ENCODE results near the gene YIF1A. TPM values are rescaled to one million over a fixed set of nuclear protein-coding genes. Genes with fewer than 3 reads are reported as not detected.

YIF1A gene
- total RNA-seq, 2 donors from 2014 or later = 65.4 to 155 TPM

DNA sequence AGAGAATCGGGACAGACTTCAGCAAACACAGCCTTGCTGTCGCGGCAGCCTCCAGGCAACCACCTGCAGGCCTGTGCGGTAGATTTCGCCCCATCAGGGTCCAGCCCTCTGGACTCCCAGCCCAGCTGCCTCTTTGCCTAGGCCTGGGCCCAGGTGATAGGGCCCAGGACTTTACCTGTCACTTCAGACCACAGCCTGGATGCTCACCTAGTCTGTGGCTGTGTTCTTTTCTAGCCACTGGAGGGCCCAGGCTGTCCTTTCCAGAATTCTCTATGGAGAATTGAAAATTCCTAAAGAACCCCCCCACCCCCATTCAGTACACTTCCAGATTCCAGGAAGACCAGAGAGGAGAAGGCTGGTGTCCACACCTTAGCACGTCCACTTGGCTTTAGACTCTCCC is 51.1 kb downstream of the YIF1A start:
- Histone ChIP-seq H3K4me3 (no peak overlapping the region), H3K4me1 (ENCODE audit: control insufficient read depth in 1 of 2, low read depth in 2 of 2) (no peaks in the 10 kb centered on the region), H3K27me3 (replicated peaks; ENCODE audit: insufficient read depth) (no peaks in the 10 kb centered on the region), H3K27ac (no peak overlapping the region), H3K9me3 (no peaks in the 10 kb centered on the region), H3K36me3 (peaks cover 66% of the 10 kb centered on the region)
- TF ChIP-seq, protein P1, sequence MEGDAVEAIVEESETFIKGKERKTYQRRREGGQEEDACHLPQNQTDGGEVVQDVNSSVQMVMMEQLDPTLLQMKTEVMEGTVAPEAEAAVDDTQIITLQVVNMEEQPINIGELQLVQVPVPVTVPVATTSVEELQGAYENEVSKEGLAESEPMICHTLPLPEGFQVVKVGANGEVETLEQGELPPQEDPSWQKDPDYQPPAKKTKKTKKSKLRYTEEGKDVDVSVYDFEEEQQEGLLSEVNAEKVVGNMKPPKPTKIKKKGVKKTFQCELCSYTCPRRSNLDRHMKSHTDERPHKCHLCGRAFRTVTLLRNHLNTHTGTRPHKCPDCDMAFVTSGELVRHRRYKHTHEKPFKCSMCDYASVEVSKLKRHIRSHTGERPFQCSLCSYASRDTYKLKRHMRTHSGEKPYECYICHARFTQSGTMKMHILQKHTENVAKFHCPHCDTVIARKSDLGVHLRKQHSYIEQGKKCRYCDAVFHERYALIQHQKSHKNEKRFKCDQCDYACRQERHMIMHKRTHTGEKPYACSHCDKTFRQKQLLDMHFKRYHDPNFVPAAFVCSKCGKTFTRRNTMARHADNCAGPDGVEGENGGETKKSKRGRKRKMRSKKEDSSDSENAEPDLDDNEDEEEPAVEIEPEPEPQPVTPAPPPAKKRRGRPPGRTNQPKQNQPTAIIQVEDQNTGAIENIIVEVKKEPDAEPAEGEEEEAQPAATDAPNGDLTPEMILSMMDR (IDR thresholded peaks at IDR 0.05) = no peak
- DNase-seq (ENCODE audit: low spot score) (no peak), ATAC-seq (ENCODE audit: insufficient number of reproducible peaks, low FRiP score, low read depth) (no peak)

GRCh38 chr11:66235141-66235540 is 53.8 kb downstream of the YIF1A start:
- Histone ChIP-seq H3K9me3 (no peaks in the 10 kb centered on the region), H3K27ac (no peak overlapping the region), H3K36me3 (peaks cover 79% of the 10 kb centered on the region), H3K4me1 (ENCODE audit: control insufficient read depth in 1 of 2, low read depth in 2 of 2) (no peaks in the 10 kb centered on the region), H3K4me3 (no peak overlapping the region), H3K27me3 (replicated peaks; ENCODE audit: insufficient read depth) (no peaks in the 10 kb centered on the region)
- ATAC-seq (ENCODE audit: insufficient number of reproducible peaks, low FRiP score, low read depth) (no peak), DNase-seq (ENCODE audit: low spot score) (no peak)
- TF ChIP-seq, protein P1 (IDR thresholded peaks at IDR 0.05) = no peak

Other genes with a start within 250 kb of the YIF1A start
- gene GAL3ST3, start 240.0 kb downstream of the YIF1A start, total RNA-seq = 1 to 10 TPM in 1 of 2 donors, not detected in 1; 1.1 TPM
- gene SF3B2, start 236.8 kb downstream of the YIF1A start, total RNA-seq = 100 to 1,000 TPM; 142 TPM
- 100 to 1,000 TPM in 1 of 2 donors, 10 to 100 TPM in 1; 82.9 to 112 TPM for gene PACS1, start 218.9 kb downstream of the YIF1A start, total RNA-seq
- gene KLC2, start 31.4 kb downstream of the YIF1A start, total RNA-seq = 10 to 100 TPM; 48.6 to 55.9 TPM
- 10 to 100 TPM; 57.2 to 96.0 TPM for gene RAB1B, start 20.5 kb downstream of the YIF1A start, total RNA-seq
- gene CNIH2, start 11.0 kb downstream of the YIF1A start, total RNA-seq = not detected
- gene TMEM151A, start 2.8 kb upstream of the YIF1A start, total RNA-seq = under 1 TPM in 1 of 2 donors, not detected in 1; 0.27 TPM
- gene CD248, start 27.9 kb upstream of the YIF1A start, total RNA-seq = 10 to 100 TPM; 22.9 to 32.4 TPM
- gene RIN1, start 47.3 kb upstream of the YIF1A start, total RNA-seq = 1 to 10 TPM; 7.7 to 7.8 TPM
- gene BRMS1, start 56.0 kb upstream of the YIF1A start, total RNA-seq = 10 to 100 TPM; 35.0 to 48.1 TPM
- gene B4GAT1, start 58.5 kb upstream of the YIF1A start, total RNA-seq = 10 to 100 TPM; 15.7 to 34.1 TPM
- 1 to 10 TPM; 2.5 to 3.0 TPM for gene SLC29A2, start 82.6 kb upstream of the YIF1A start, total RNA-seq
- gene NPAS4, start 131.9 kb upstream of the YIF1A start, total RNA-seq = 1 to 10 TPM; 4.2 to 6.6 TPM
- 10 to 100 TPM; 16.7 to 28.0 TPM for gene MRPL11, start 149.7 kb upstream of the YIF1A start, total RNA-seq
- gene PELI3, start 177.8 kb upstream of the YIF1A start, total RNA-seq = 10 to 100 TPM; 29.1 to 47.1 TPM
- gene DPP3, start 191.3 kb upstream of the YIF1A start, total RNA-seq = 10 to 100 TPM; 20.2 to 22.2 TPM
- 100 to 1,000 TPM in 1 of 2 donors, 10 to 100 TPM in 1; 90.3 to 114 TPM for gene BBS1, start 221.5 kb upstream of the YIF1A start, total RNA-seq